ENCODE measurements around the gene TTLL5.
"Not testable (repeated sequence)": the region's sequence is repeated elsewhere in the genome, so short reads cannot be mapped to it uniquely, and the experiment has no call there.

Gene TTLL5

DNA sequence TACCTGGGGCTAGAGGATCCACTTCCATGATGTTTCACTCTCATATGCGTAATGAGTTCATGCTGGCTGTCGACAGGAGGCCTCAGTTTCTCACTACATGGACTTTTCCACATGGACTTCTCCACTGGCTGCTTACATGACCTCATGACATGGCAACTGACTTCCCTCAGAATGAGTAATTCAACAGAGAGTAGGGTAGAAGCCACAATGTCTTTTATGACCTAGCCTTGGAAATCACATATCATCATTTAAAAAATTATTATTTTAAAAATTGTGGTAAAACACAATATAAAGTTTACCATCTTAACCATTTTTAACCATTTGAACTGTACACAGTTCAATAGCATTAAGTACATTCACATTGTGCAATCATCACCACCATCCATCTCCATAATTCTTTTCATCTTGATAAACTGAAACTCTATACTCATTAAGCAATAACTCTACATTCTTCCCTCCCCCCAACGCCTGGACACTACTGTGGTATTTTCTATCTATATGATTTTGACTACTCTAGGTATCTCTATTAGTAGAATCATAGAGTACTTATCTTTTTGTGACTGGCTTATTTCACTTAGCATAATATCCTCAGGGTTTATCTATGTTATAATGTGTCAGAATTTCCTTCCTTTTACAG is 176.2 kb downstream of the TTLL5 start:
- DNase-seq, result no peak

DNA sequence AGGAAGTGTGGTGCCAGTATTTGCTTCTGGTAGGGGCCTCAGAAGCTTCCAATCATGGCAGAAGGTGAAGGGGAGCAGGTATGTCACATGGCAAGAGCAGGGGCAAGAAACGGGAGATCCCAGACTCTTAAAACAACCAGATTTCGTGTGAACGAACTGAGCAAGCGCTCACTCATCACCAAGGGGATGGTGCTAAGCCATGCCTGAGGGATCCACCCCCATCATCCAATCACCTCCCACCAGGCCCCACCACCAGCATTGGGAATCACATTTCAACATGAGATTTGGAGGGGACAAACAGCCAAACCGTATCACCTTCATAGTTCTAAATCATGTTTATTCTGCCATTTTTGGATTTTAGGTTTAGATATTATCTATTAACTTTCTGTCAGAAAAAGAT is 179.9 kb downstream of the TTLL5 start:
- no peak for DNase-seq

DNA sequence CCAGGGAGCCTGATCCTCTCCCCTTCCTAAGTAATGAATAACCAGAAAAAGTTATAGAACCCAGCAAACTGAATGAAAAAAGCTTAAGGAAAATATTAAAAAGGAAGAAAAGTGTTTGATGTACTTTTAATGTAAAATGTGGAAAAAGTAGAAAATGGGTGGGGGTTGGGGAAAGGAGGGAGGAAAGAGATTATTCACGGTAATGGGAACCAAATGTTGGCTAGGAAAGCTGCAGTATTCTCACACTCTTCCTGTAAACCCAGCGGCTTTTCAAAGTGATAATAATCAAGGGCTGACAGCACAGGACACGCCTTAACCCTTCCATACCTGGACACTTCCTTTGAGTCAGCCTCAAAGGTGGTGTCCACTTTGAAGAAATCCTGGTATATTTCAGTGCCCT is 181.5 kb downstream of the TTLL5 start:
- no peak for DNase-seq

DNA sequence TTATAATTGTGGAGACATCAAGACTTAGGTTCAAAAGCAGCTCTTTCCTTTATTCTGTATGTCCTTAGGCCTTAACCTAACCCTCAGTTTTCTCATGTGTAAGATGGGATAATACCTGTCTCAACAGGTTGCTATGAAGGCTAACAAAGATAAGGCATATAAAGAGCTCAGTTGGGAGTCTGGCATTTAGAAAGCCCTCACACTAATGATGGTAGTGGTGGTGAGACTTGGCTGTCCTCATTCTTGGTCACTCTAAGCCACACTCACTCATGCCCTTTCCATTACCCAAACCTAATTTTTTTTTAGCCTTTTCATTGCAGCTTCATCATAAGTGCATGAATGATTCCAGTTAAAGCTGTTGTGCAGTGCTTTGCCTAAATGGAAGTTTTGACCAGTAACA is 183.4 kb downstream of the TTLL5 start:
- DNase-seq, result no peak

DNA sequence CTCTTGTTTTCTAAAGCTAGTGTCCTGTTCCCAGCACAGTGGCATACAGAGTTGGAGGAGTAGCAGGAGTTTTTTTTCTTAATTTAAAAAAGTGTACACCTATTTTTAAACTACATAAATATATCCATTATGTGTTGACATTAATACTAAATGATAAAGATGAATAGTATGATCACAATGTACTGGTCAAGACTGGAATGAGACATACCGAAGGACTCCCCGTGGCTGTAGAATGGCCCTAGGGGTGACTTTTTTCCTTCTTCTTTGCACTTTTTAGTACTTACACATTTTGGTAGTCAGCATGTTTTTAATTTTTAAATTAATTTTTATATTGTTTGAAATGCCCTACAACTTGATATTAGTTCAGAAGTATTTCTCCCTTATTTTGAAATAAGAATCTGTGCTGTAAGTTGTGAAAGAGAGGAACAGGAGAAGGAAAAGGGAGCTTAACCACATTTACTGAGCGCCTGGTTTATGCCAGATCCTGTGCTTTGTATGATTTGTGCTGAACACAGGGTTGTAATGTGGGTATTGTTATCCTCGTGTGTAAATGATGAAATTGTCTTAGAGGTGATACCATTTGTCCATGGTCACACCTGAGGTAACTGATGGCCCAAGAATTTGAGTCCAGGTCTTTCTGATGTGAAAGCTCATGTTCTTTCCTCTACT is 184.2 kb downstream of the TTLL5 start:
- no peak for DNase-seq

DNA sequence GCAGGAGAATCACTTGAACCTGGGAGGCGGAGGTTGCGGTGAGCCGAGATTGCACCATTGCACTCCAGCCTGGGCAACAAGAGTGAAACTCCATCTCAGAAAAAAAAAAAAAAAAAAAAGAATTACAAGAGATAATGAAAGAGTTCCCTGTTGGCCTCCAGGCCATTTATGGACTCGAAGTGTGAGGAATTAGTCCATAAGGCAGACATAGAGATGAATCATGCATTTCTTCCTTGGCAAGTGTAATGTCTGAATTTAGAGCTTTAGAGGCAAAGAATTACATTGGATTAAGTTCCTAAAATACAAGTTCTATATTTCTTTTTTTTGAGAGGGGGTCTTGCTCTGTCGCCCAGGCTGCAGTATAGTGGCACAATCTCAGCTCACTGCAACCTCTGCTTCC is 185.6 kb downstream of the TTLL5 start:
- DNase-seq, result not testable (repeated sequence)

DNA sequence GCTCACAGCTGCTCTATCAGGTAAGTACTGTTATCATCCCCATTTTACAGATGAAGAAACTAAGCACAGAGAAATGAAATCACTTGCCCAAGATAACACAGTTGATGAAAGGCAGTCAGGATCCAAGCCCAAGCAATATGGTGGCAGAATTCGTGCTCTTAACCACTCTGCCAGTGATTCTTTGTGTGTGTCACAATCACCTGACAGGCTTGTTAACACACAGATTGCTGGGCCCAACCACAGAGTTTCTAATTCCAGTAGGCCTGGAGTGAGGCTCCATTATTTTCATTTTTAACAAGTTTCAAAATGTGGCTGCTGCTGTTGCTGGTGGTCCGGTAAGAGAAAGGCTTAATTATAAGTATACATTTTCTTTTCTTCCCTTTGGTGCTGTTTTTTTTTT is 186.5 kb downstream of the TTLL5 start:
- DNase-seq, result no peak

DNA sequence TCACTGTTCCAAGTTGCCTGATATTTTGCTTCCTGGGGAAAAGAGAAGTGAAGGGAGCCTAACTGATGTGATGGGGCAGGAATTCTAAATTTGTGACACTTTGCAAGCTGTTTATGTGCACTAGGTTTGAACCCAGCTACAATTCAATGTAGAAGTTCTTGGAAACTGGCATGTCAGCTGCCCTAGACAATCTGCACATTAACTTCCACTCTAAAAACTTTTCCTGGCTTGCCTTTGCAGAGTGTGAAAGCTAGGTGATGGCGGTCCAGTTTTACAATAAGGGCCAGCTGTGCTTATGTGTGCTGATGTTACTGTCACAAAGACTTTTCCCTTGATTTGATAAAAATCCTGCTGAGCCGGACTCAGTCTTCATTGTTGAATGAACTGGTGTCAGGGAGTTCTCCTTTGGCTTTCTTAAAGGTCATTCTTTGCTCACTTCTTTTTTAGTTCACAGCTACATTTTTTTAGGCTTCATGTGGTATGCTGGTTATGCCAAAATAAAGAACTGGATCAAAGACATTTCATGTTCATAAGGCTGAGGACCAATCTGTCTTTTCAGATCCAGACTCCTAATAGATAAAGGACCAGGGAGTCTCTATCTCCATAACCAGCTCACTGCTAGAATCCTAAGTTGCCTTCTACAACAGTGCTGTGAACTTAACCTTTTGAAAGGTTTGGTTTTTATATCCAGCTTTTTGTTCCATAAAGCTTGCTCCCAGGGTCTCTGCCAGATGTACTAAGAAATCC is 187.3 kb downstream of the TTLL5 start:
- no peak for DNase-seq

DNA sequence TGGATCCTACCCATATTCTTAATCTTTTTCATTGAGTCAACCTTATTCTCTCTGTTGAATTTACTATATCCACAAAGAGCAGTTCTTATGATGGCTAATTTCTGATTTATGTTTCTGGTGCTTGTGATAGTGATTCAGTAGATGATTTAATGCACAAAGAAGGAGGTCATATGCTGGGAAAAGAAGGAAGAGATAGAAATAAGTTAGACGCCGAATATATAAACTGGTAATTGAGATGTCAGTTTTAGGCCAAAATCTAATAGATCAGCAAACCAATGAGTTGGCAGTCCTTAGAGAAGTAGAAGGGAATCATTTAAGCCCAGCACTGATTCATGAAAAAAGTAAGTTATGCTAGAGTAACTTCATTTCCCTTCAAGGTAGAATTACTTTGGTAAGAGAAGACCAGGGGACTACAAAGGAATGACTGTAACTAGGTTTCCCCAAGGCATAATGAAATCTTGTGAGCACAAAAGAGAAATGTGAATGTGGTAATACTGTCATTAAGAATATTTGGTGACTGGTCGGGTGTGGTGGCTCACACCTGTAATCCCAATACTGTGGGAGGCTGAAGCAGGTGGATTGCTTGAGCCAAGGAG is 188.4 kb downstream of the TTLL5 start:
- DNase-seq, result no peak

DNA sequence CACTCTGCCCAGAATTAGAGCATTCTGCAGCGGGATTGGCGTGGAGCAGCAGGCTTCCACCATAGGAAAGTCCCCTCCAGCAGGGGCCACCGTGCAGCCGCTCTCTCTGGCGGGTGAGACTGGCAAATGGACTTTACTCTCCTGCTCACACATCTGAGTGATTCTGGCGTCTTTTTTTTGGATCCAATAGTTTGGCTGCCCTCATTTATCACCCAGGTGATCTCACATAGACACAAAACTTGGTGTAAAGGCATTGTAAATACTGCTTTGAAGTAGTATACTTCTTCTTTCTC is 190.5 kb downstream of the TTLL5 start:
- no peak for DNase-seq

DNA sequence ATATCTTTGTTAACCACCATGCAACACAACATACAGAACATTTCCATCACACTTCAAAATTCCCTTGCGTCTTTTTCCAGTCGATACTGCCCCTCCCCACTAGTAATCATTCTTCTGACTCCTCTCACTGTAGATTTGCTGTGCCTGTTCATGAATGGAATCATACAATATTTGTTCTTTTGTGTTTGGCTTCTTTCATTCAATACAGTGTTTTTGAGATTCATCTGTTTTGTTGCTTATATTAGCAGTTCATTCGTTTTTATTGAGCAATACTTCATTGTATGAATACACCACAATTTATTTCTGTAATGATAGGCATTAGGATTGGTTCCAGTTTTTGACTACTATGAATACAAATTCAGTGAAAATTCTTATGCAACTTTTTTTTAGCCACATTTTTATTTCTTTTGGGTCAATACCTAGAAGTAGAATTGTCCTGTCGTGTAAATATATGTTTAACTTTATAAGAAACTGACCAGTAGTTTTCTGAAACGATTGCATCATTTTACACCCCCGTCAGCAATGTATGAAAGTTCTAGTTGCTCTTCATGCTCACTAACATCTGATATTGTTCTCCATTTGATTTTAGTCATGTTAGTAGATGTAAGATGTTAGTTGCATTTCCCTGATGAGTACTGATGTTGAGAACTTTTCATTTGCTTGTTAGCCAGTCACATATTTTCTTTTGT is 193.2 kb downstream of the TTLL5 start:
- no peak for DNase-seq

DNA sequence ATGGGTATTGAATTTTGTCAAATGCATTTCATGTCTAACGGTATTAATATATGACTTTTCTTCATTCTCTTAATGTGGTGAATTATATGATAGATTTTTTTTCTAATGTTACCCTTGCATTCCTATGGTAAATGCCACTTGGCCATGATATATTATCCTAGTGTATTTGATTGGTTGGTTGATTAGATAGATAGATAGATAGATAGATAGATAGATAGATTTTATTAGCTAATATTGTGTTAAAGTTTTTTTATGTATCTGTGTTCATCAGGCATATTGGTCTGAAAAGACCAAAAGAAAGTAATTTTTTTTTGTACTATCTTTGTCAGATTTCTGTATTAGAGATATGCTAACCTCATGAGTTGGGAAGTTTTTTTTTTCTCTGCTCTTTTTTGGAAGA is 196.2 kb downstream of the TTLL5 start:
- no peak for DNase-seq

DNA sequence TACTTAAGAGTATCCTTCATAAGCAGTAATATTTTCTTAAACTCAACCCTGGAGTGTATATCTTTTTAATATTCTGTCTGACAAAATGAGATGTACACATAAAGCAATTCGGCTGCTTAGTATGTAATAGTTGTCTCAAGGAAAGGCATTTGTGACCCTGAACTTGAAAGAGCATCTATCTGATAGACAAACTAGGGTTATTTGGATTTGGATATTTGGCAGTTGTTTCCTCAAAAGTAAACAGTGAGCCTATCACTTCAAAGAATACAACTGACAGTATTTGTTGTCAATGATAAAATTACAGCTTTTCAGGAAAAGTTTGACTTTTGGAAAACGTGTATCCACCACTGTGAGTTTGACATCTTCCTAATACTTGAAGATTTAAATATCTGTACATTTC is 197.3 kb downstream of the TTLL5 start:
- no peak for DNase-seq

DNA sequence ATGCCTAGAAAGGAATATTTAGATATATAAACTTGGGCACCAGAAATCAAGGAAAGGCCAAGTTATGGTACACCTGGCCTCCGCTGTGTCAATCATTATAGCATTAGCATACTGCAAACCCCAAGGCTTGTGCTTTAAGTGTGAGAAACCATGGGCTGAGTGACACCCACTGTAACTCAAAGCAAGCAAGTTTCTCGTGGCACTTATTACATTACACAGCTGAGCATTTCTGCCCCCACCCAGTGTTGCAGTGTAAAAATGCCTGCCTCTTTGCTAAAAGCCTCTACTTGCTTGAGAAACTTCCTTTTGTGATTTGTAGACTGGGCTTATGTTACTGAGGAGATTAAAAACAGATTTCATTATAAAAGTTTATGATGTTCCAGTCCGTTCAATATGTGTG is 198.7 kb downstream of the TTLL5 start:
- DNase-seq, result no peak

DNA sequence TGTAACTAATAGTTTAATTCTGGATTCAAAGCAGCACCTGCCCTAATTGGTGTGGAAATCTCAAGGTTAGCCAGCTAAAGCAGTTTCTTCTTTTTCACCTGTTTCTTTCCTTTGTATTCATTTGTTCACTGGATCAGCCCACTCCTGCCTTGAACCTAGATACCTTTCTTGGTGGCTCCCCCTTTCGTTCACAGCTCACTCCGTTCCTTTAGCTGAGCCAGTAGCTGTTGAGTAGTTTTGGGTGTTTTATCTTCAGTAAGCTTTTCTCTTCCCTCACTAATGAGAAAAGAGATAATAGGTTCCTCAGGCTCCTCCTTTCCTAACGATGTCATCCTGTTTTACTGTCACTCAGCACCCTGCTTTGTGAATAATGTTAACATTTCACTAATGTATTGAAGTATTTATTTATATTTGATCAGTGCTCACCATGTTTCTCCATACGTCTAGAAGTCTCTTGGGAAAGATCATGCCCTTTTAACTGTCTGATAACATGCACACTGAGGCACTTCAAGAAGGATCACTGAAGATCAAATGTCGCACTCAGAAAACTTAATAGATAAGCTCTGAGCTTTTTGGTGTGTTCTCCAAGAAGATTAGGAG is 199.6 kb downstream of the TTLL5 start:
- DNase-seq, result no peak

DNA sequence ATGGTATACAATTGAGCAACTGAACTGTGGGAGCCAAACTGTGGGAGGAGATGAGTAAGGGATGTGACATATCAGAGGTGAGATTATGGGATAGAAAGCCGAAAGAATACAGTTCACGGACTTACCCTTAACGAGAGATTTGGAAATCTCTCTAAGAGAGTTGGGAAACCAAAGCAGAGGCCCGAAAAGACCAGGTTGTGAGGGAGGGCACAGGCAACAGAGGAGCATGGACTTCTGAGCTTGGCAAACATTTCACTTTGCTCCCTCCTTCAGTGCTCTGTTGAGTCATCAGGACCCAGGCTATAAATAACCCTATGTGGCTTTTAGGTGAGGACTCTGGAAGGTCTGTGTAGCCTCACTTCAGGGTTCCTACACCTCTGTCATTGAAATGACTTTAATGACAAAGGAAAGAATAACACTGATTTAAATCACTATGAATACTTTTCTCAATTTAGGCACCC is 200.1 kb downstream of the TTLL5 start:
- DNase-seq, result no peak

DNA sequence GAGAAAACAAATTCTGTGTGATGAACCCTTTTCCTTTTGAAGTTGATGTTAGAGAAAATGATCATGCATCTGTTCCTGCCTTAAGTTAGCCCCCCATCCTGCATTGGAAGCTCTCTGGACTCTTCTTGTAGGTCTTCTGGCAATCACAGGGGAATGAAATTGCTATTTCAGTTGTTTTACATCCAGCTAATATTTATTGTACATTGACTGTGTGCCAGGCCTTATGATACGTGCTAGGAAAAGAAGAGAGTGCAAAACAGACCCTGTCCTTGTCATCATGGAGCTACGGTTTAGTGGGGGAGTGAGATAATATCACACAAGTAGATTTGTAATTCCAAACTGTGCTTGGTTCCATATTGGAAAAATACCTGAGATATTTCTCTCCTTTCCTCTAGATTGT is 202.2 kb downstream of the TTLL5 start:
- no peak for DNase-seq

DNA sequence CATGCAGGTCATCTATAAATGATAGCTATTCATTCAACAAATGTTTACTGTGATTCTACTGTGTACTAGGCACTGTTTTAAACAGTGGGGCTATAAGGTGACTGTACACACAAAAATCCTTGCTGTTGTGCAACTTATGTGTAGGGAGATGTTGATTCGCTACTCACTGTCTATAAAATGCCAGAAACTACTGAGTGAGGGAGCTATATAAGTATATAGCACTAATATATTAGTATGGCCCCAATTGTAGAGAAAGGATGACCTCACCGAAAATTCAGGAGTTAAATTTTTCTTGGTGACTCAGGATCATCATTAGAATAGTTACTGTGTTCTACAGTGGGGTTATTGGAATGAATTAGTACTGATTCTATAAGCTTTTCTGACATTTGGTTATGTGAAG is 203.3 kb downstream of the TTLL5 start:
- DNase-seq, result no peak

DNA sequence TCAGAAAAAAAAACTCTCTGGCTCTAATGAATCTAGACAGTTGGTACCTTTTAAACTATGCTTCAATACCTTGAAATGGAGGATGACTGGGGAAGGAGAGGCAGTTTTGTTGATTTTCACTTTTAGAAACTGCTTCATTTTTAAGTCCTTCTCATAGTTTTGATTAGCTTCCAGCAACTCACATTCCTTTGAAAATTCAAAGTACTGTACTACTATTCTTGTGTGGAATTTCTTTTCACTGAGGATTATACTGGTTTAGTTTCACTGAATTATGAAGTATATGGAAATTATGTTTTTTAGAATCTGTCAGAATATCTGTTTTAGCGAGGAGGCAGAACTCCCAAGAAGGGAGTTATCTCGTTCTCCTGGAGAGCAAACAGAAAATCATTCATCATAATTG is 204.5 kb downstream of the TTLL5 start:
- DNase-seq, result no peak

DNA sequence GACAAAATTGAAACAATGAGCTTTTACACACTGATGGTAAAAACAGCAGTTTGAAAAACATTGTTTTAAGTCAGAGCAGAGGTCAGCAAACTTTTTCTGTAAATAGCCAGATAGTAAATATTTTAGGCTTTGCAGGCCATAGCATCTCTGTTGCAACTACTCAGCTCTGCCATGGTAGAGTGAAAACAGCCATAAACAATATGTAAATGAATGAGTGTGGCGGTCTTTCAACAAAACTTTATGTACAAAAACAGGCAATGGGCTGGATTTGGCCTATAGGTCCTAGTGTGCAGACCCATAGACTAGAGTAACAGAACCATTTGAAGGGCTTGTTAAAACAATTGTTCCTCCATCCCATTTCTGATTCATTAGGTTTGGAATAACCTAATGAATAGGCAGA is 205.9 kb downstream of the TTLL5 start:
- DNase-seq, result no peak

DNA sequence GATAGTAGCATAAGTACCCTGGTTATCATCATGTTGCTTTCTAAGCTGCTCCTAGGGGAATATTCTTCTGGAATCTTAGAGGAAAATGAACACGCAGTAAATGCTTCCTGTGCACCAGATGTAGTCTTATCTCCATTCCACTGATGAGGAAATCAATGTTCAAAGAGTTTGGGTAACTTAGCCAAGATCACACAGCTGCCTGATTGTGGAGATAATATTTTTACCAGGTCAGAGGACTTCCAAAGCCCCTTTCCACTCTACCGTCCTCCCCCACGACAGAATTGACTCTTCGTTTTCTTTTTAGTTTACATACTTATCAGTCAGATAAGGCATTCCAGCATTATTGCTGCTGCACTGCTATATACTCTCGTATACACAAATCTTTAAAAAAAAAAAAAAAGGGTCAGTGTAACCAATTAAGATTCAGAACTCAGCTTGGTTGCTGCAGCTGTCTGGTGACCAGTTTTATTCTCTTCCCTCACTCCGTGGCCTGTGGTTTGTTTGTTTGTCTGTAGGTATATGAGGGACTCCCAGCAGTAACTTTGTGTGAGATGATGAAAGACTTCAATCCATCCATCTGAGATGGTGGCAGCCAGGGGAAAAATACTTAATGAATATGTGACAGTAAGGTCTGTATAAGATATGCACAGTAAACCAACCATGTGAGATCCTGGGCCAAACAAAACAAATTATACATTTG is 210.3 kb downstream of the TTLL5 start:
- no peak for DNase-seq

DNA sequence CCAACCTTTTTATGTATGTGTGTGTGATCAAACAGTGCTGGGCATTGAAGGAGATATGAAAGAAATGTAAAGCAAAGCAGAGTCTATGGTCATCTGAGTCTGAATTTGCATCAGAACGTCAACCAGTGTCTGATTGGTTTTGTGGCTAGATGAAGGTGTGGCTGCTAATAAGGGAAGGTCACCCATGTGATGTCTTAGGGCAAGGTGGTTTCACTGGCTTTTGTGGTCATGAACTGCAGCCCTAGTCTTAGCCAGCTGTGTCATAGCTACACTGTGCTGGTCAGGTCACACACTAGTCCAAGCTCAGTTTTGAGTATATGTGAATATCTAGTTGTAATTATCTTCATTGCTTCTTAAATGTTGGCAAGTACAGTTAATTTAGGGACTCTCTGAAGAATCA is 214.9 kb downstream of the TTLL5 start:
- DNase-seq, result no peak

Data from activated CD4-positive, CD25-positive, alpha-beta regulatory T cell treated with anti-CD3 and anti-CD28 coated beads, Interleukin-2, amount 50 U/mL, for 72 hours (primary cell).